A673 (cell line): Measurements from ENCODE around the gene DNAJB14.

Experiments used
- EZH2 ChIP-seq: fragments of 200-600 bp; sonication (generic); IDR thresholded peaks from 2 replicates; pipeline ENCODE4 v1.6.1; 2017; ENCODE audit warnings: borderline replicate concordance, low read depth, mild to moderate bottlenecking, mixed read lengths, antibody characterized with exemption, low read length; ENCODE audit not compliant: poor library complexity, severe bottlenecking
- TF ChIP-seq, protein P1 (sequence below): fragments of 300-800, 200-600 bp; sonication (generic); conservative IDR thresholded peaks from 2 replicates; pipeline ENCODE4 v1.5.1; 2017; ENCODE audit warnings: low read depth, mild to moderate bottlenecking, antibody characterized with exemption, low read length, moderate library complexity, mixed read lengths

- no peak for TF ChIP-seq EZH2
- TF ChIP-seq, protein P1, sequence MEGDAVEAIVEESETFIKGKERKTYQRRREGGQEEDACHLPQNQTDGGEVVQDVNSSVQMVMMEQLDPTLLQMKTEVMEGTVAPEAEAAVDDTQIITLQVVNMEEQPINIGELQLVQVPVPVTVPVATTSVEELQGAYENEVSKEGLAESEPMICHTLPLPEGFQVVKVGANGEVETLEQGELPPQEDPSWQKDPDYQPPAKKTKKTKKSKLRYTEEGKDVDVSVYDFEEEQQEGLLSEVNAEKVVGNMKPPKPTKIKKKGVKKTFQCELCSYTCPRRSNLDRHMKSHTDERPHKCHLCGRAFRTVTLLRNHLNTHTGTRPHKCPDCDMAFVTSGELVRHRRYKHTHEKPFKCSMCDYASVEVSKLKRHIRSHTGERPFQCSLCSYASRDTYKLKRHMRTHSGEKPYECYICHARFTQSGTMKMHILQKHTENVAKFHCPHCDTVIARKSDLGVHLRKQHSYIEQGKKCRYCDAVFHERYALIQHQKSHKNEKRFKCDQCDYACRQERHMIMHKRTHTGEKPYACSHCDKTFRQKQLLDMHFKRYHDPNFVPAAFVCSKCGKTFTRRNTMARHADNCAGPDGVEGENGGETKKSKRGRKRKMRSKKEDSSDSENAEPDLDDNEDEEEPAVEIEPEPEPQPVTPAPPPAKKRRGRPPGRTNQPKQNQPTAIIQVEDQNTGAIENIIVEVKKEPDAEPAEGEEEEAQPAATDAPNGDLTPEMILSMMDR = no peak
Measured at GRCh38 chr4:99950913-99951254, 4.5 kb upstream of the DNAJB14 start.
